ENCODE results near the gene MACROD2.

Gene MACROD2

GRCh38 chr20:15033891-15034290, 1038.6 kb downstream of the MACROD2 start:
- DNase-seq (ENCODE audit: extremely low read depth, low read depth) = no peak
- no peak overlapping the region for H3K4me3 ChIP-seq (replicated peaks; ENCODE audit: low read depth, low read length)
- TF ChIP-seq CTCF (IDR thresholded peaks at IDR 0.05; ENCODE audit: low read depth, low read length, missing control alignments) = no peak

DNA sequence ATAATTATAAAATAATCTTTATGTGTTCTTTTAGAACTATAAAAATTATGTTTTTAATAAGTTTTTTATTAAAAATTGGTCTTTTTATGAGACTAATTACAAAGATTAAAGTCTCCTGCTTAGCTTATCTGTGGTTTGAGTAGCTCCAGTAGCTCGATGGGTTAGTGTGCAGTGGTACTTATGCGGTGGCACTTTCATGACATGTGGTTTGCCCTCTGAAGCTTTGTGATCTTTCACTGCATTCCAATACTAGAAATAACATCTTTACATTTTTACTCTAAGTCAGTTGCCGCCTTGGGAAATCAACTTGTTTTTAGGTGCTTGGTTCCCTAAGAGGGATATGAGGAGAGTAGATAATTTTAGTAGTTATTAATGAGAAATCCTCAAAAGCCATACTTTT, 1041.6 kb downstream of the MACROD2 start:
- no peak overlapping the region for H3K4me3 ChIP-seq (replicated peaks; ENCODE audit: low read depth, low read length)
- no peak for TF ChIP-seq CTCF (IDR thresholded peaks at IDR 0.05; ENCODE audit: low read depth, low read length, missing control alignments)
- no peak for DNase-seq (ENCODE audit: extremely low read depth, low read depth)

GRCh38 chr20:15039088-15039752, 1043.9 kb downstream of the MACROD2 start:
- TF ChIP-seq CTCF (IDR thresholded peaks at IDR 0.05; ENCODE audit: low read depth, low read length, missing control alignments) = no peak
- DNase-seq (ENCODE audit: extremely low read depth, low read depth) = no peak
- H3K4me3 ChIP-seq (replicated peaks; ENCODE audit: low read depth, low read length) = no peak overlapping the region

GRCh38 chr20:15042723-15043122, 1047.4 kb downstream of the MACROD2 start:
- TF ChIP-seq CTCF (IDR thresholded peaks at IDR 0.05; ENCODE audit: low read depth, low read length, missing control alignments) = no peak
- H3K4me3 ChIP-seq (replicated peaks; ENCODE audit: low read depth, low read length) = no peak overlapping the region
- DNase-seq (ENCODE audit: extremely low read depth, low read depth) = no peak

GRCh38 chr20:15045246-15045645, 1049.9 kb downstream of the MACROD2 start:
- TF ChIP-seq CTCF (IDR thresholded peaks at IDR 0.05; ENCODE audit: low read depth, low read length, missing control alignments) = no peak
- DNase-seq (ENCODE audit: extremely low read depth, low read depth) = no peak
- no peak overlapping the region for H3K4me3 ChIP-seq (replicated peaks; ENCODE audit: low read depth, low read length)

DNA sequence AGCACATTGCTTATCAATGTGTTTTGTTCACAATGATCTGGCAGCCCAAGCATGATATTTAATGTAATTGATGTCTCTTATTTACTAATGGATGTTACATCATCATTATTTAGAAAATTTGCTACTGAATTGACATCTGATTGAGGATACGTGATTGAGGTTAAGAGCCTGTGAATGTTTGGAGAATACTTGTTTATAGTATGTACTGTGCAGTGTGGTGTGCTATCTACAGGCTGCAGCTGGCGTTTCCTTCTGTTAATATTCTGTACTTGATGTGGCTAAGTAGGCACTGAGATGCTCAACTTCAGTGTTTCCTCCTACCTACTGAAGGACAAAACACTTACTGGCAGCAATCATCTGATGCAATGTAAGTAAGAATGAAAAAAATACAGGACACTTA, 1051.7 kb downstream of the MACROD2 start:
- TF ChIP-seq CTCF (IDR thresholded peaks at IDR 0.05; ENCODE audit: low read depth, low read length, missing control alignments) = no peak
- DNase-seq (ENCODE audit: extremely low read depth, low read depth) = no peak
- no peak overlapping the region for H3K4me3 ChIP-seq (replicated peaks; ENCODE audit: low read depth, low read length)

DNA sequence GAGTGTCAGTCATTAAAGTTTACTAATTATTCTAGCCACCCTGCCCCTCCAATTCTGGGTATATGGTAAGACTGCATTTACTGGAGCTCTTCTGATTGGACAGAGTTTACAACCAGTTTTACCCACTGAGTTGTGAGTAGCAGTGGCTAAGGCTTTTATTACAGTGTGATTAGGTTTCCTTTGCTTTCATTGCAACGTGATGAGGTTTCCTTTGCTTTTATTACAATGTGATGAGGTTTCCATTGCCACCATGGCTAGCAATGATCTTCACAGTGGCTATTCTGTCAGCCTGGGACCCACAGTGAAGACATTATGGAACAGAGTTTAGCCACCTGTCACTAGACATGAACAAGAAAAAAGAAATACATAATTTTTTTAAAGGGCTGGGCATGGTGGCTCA, 1052.3 kb downstream of the MACROD2 start:
- no peak for TF ChIP-seq CTCF (IDR thresholded peaks at IDR 0.05; ENCODE audit: low read depth, low read length, missing control alignments)
- H3K4me3 ChIP-seq (replicated peaks; ENCODE audit: low read depth, low read length) = no peak overlapping the region
- no peak for DNase-seq (ENCODE audit: extremely low read depth, low read depth)

Data from HFF-Myc (cell line).